Measurements from ENCODE around the gene PDAP1. TPM values are rescaled to one million over a fixed set of nuclear protein-coding genes. Genes with fewer than 3 reads are reported as not detected.

The PDAP1 gene
- total and polyA plus RNA-seq, 2 of the 13 experiments (the other 11 are each of a cell fraction or from before 2014, with no cell fraction given), result 13.0 to 100 TPM

DNA sequence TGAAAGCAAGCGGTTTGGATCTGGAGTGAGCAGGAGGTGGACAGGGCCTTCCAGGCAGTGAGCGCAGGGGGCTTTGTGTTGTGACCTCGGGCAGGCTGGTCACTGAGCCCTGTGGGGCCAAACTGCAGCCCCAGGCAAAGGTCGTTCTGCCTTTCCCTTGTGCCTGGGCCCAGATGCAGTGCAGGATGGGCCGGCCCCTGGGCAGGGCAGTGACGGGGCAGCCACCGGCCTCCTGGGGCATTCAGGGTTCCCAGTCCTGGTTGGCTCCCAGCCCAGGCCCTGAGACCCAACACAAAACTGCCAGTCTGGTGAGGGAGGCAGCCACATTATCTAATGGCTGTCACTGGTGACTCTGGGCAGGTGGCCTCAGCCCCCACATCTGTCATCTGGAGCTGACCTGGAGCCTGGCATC is 26.7 kb downstream of the PDAP1 start (continued):
- TF ChIP-seq, protein P1, sequence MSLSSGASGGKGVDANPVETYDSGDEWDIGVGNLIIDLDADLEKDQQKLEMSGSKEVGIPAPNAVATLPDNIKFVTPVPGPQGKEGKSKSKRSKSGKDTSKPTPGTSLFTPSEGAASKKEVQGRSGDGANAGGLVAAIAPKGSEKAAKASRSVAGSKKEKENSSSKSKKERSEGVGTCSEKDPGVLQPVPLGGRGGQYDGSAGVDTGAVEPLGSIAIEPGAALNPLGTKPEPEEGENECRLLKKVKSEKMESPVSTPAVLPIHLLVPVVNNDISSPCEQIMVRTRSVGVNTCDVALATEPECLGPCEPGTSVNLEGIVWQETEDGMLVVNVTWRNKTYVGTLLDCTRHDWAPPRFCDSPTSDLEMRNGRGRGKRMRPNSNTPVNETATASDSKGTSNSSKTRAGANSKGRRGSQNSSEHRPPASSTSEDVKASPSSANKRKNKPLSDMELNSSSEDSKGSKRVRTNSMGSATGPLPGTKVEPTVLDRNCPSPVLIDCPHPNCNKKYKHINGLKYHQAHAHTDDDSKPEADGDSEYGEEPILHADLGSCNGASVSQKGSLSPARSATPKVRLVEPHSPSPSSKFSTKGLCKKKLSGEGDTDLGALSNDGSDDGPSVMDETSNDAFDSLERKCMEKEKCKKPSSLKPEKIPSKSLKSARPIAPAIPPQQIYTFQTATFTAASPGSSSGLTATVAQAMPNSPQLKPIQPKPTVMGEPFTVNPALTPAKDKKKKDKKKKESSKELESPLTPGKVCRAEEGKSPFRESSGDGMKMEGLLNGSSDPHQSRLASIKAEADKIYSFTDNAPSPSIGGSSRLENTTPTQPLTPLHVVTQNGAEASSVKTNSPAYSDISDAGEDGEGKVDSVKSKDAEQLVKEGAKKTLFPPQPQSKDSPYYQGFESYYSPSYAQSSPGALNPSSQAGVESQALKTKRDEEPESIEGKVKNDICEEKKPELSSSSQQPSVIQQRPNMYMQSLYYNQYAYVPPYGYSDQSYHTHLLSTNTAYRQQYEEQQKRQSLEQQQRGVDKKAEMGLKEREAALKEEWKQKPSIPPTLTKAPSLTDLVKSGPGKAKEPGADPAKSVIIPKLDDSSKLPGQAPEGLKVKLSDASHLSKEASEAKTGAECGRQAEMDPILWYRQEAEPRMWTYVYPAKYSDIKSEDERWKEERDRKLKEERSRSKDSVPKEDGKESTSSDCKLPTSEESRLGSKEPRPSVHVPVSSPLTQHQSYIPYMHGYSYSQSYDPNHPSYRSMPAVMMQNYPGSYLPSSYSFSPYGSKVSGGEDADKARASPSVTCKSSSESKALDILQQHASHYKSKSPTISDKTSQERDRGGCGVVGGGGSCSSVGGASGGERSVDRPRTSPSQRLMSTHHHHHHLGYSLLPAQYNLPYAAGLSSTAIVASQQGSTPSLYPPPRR (CRISPR knock-in tag; IDR thresholded peaks at IDR 0.05; ENCODE audit: borderline replicate concordance), result no peak
- TF ChIP-seq BORCS8-MEF2B (CRISPR knock-in tag; IDR thresholded peaks at IDR 0.05) (no peak), ZNF782 (CRISPR knock-in tag; IDR thresholded peaks at IDR 0.05; ENCODE audit: borderline replicate concordance) (no peak), ATRX (CRISPR knock-in tag; IDR thresholded peaks at IDR 0.05; ENCODE audit: borderline replicate concordance) (no peak), ZNF230 (CRISPR knock-in tag; IDR thresholded peaks at IDR 0.05) (no peak), GTF3A (CRISPR knock-in tag; conservative IDR thresholded peaks at IDR 0.05) (no peak), SNRNP70 (IDR thresholded peaks at IDR 0.05; ENCODE audit: low read depth, low read length) (no peak), SPEN (CRISPR knock-in tag; IDR thresholded peaks at IDR 0.05; ENCODE audit: low read depth) (0 out of 2 replicates have a peak, but pooled peaks have one; percentile 42), ZNF878 (CRISPR knock-in tag; IDR thresholded peaks at IDR 0.05) (no peak), FOXO1 (CRISPR knock-in tag; IDR thresholded peaks at IDR 0.05) (0 out of 2 replicates have a peak, but pooled peaks have one; percentile 28), ZSCAN25 (CRISPR knock-in tag; IDR thresholded peaks at IDR 0.05) (no peak), RXRB (CRISPR knock-in tag; IDR thresholded peaks at IDR 0.05; ENCODE audit: borderline replicate concordance) (peak; percentile 46; the same call in 1 of the 2 replicates), GTF2F1 (IDR thresholded peaks at IDR 0.05; ENCODE audit: low read length) (no peak), ZGPAT (CRISPR knock-in tag; IDR thresholded peaks at IDR 0.05) (no peak), CENPX (CRISPR knock-in tag; IDR thresholded peaks at IDR 0.05) (no peak), ZNF329 (CRISPR knock-in tag; IDR thresholded peaks at IDR 0.05; ENCODE audit: low read depth) (no peak)
- TF ChIP-seq, protein P2, sequence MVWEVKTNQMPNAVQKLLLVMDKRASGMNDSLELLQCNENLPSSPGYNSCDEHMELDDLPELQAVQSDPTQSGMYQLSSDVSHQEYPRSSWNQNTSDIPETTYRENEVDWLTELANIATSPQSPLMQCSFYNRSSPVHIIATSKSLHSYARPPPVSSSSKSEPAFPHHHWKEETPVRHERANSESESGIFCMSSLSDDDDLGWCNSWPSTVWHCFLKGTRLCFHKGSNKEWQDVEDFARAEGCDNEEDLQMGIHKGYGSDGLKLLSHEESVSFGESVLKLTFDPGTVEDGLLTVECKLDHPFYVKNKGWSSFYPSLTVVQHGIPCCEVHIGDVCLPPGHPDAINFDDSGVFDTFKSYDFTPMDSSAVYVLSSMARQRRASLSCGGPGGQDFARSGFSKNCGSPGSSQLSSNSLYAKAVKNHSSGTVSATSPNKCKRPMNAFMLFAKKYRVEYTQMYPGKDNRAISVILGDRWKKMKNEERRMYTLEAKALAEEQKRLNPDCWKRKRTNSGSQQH (CRISPR knock-in tag; IDR thresholded peaks at IDR 0.05; ENCODE audit: low read depth), result no peak
- TF ChIP-seq, protein P3, sequence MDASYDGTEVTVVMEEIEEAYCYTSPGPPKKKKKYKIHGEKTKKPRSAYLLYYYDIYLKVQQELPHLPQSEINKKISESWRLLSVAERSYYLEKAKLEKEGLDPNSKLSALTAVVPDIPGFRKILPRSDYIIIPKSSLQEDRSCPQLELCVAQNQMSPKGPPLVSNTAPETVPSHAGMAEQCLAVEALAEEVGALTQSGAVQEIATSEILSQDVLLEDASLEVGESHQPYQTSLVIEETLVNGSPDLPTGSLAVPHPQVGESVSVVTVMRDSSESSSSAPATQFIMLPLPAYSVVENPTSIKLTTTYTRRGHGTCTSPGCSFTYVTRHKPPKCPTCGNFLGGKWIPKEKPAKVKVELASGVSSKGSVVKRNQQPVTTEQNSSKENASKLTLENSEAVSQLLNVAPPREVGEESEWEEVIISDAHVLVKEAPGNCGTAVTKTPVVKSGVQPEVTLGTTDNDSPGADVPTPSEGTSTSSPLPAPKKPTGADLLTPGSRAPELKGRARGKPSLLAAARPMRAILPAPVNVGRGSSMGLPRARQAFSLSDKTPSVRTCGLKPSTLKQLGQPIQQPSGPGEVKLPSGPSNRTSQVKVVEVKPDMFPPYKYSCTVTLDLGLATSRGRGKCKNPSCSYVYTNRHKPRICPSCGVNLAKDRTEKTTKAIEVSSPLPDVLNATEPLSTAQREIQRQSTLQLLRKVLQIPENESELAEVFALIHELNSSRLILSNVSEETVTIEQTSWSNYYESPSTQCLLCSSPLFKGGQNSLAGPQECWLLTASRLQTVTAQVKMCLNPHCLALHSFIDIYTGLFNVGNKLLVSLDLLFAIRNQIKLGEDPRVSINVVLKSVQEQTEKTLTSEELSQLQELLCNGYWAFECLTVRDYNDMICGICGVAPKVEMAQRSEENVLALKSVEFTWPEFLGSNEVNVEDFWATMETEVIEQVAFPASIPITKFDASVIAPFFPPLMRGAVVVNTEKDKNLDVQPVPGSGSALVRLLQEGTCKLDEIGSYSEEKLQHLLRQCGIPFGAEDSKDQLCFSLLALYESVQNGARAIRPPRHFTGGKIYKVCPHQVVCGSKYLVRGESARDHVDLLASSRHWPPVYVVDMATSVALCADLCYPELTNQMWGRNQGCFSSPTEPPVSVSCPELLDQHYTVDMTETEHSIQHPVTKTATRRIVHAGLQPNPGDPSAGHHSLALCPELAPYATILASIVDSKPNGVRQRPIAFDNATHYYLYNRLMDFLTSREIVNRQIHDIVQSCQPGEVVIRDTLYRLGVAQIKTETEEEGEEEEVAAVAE (CRISPR knock-in tag; IDR thresholded peaks at IDR 0.05; ENCODE audit: borderline replicate concordance), result no peak
